Hepatocyte (in vitro differentiated cells): ENCODE results near the gene FRRS1L. TPM values are rescaled to one million over a fixed set of nuclear protein-coding genes. Genes with fewer than 3 reads are reported as not detected.

Experiments
- DNase-seq: peaks from one replicate; pipeline ENCODE4 v3.0.0-alpha.2; 2016; ENCODE audit warnings: low spot score
- H2AFZ ChIP-seq: fragments of 200-600 bp; sonication (generic); 2 replicates; pipeline ENCODE4 v1.6.0; 2016; ENCODE audit warnings: antibody characterized with exemption, mild to moderate bottlenecking
- H3K27ac ChIP-seq: fragments of 200-600 bp; sonication (generic); 2 replicates; pipeline ENCODE4 v1.5.1; 2016; ENCODE audit warnings: mild to moderate bottlenecking
- H3K27me3 ChIP-seq: fragments of 200-600 bp; sonication (generic); 2 replicates; pipeline ENCODE4 v1.6.1; 2016
- H3K36me3 ChIP-seq: fragments of 200-600 bp; sonication (generic); replicated peaks from 2 replicates; pipeline ENCODE4 v1.5.1; 2016; ENCODE audit warnings: low read depth; ENCODE audit not compliant: insufficient read depth
- H3K4me1 ChIP-seq: fragments of 200-600 bp; sonication (generic); 2 replicates; pipeline ENCODE4 v1.5.1; 2016; ENCODE audit warnings: mild to moderate bottlenecking, moderate library complexity; ENCODE audit not compliant: insufficient read depth
- H3K4me2 ChIP-seq: fragments of 200-600 bp; sonication (generic); 2 replicates; pipeline ENCODE4 v1.6.0; 2016
- H3K4me3 ChIP-seq: fragments of 200-600 bp; sonication (generic); 2 replicates; pipeline ENCODE4 v1.5.1; 2016; ENCODE audit warnings: mild to moderate bottlenecking
- H3K79me2 ChIP-seq: fragments of 200-600 bp; sonication (generic); 2 replicates; pipeline ENCODE4 v1.6.0; 2017; ENCODE audit warnings: mild to moderate bottlenecking
- H3K9me2 ChIP-seq: fragments of 200-600 bp; sonication (generic); replicated peaks from 2 replicates; pipeline ENCODE4 v1.6.0; 2017; ENCODE audit warnings: mild to moderate bottlenecking; ENCODE audit not compliant: insufficient read depth
- H3K9me3 ChIP-seq: fragments of 200-600 bp; sonication (generic); 2 replicates; pipeline ENCODE4 v1.5.1; 2016; ENCODE audit warnings: low read depth, mild to moderate bottlenecking
- H4K20me1 ChIP-seq: fragments of 200-600 bp; sonication (generic); 2 replicates; pipeline ENCODE4 v1.6.0; 2016; ENCODE audit warnings: mild to moderate bottlenecking; ENCODE audit not compliant: insufficient read depth, poor library complexity, severe bottlenecking
- EZH2 ChIP-seq: fragments of 200-600 bp; sonication (generic); IDR thresholded peaks from 2 replicates; pipeline ENCODE4 v1.6.1; 2016; ENCODE audit warnings: antibody characterized with exemption, mild to moderate bottlenecking, borderline replicate concordance
- EZH2phosphoT487 ChIP-seq: fragments of 200-600 bp; sonication (generic); IDR thresholded peaks from one replicate; pipeline ENCODE4 v1.6.1; 2018; ENCODE audit warnings: antibody characterized with exemption, mild to moderate bottlenecking, low read depth, moderate library complexity; ENCODE audit not compliant: unreplicated experiment, severe bottlenecking
- WGBS: methylation state at CpG from one replicate; pipeline ENCODE4 v1.1.6; 2016; ENCODE audit warnings: low lambda C conversion rate; ENCODE audit errors: missing lambda C conversion rate; 5-methylcytosine and 5-hydroxymethylcytosine counted together
- polyA plus RNA-seq: library from polyadenylated mRNA; unstranded; fragments of >200 nt; fragmentation: Nextera tagmentation; extraction: Ambion mirVana; gene quantifications from 2 replicates; pipeline ENCODE4 v1.2.1, GENCODE V29; 2016
- total RNA-seq: library from RNA; depleted of rRNA; stranded (reverse); fragments of >200 nt; gene quantifications from 2 replicates; pipeline ENCODE4 v1.2.3, GENCODE V29; 2014
- TF ChIP-seq, protein P1 (sequence below): fragments of 200-600 bp; sonication (generic); IDR thresholded peaks from 2 replicates; pipeline ENCODE4 v1.5.1; 2016; ENCODE audit warnings: antibody characterized with exemption, mild to moderate bottlenecking; ENCODE audit not compliant: poor library complexity

The FRRS1L gene
- total and polyA plus RNA-seq, 2 experiments from 2014 or later, result 2.6 to 4.4 TPM

DNA sequence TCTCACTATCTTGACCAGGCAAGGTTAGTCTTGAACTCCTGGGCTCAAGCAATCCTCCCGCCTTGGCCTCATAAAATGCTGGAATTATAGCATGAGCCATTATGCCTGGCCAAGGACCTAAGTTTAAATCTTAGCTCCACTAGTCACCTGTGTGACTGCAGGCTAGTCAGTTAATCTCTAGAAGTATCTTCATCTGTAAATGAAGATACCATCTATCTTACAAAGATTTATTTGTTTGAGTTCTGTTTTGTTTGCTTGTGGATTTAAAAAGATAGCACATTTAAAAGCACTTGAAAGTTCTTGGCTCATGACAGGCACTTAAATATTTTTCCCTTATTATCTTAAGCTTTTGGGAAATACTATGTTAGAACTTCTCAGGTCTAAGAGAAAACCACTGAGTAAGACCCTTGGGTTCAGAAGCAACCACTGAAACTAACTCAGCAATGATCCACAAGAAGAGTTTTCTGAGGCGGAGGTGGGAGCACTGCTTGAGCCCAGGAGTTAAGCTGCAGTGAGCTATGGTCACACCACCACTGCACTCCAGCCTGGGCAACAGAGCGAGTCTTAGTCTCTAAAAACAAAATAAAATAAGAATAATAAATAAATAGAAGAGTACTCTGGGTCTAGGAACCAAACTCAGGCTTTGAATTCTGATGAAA is 66.4 kb downstream of the FRRS1L start:
- no peaks in the 10 kb centered on the region for H3K9me2 ChIP-seq
- no peak overlapping the region for H2AFZ ChIP-seq
- H3K27ac ChIP-seq, result no peak overlapping the region
- H3K4me3 ChIP-seq, result no peak overlapping the region
- WGBS, result 96% methylated on average over 3 of the region's 3 CpGs
- no peaks in the 10 kb centered on the region for H3K27me3 ChIP-seq
- H3K9me3 ChIP-seq, result no peaks in the 10 kb centered on the region
- H4K20me1 ChIP-seq, result peaks cover 63% of the 10 kb centered on the region
- TF ChIP-seq EZH2phosphoT487 (no peak), EZH2 (no peak)
- TF ChIP-seq, protein P1, sequence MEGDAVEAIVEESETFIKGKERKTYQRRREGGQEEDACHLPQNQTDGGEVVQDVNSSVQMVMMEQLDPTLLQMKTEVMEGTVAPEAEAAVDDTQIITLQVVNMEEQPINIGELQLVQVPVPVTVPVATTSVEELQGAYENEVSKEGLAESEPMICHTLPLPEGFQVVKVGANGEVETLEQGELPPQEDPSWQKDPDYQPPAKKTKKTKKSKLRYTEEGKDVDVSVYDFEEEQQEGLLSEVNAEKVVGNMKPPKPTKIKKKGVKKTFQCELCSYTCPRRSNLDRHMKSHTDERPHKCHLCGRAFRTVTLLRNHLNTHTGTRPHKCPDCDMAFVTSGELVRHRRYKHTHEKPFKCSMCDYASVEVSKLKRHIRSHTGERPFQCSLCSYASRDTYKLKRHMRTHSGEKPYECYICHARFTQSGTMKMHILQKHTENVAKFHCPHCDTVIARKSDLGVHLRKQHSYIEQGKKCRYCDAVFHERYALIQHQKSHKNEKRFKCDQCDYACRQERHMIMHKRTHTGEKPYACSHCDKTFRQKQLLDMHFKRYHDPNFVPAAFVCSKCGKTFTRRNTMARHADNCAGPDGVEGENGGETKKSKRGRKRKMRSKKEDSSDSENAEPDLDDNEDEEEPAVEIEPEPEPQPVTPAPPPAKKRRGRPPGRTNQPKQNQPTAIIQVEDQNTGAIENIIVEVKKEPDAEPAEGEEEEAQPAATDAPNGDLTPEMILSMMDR, result no peak
- peaks cover 32% of the 10 kb centered on the region for H3K4me1 ChIP-seq
- peaks cover 100% of the 10 kb centered on the region for H3K79me2 ChIP-seq
- H3K36me3 ChIP-seq, result no peaks in the 10 kb centered on the region
- H3K4me2 ChIP-seq, result no peak overlapping the region
- DNase-seq, result no peak

DNA sequence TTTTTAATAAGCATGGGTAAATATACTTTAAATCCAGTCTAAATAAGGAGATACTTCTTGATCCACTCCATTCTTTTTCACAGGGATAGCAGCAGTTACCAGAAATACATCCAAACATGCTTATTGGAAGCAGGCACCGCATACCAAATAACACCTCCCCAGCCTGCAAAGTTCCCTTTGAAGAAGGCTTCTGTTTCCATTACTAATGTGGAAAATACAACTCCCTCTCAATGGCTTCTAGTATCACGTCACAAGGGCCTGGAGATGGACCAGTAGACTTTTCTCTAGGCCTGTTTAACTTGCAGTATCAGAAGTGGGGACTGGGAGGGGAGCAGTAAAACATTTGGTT is 68.1 kb downstream of the FRRS1L start:
- DNase-seq, result peak; percentile 28
- Histone ChIP-seq H3K36me3 (no peaks in the 10 kb centered on the region), H3K4me1 (peaks cover 36% of the 10 kb centered on the region), H3K9me2 (no peaks in the 10 kb centered on the region), H2AFZ (no peak overlapping the region), H3K9me3 (no peaks in the 10 kb centered on the region), H3K4me2 (peak overlapping the region; percentile 7), H3K4me3 (no peak overlapping the region), H3K27me3 (no peaks in the 10 kb centered on the region), H3K27ac (peak overlapping the region; percentile 49), H3K79me2 (peaks cover 100% of the 10 kb centered on the region), H4K20me1 (peaks cover 71% of the 10 kb centered on the region)
- WGBS, result 53% methylated on average over 2 of the region's 2 CpGs
- no peak for TF ChIP-seq EZH2phosphoT487
- TF ChIP-seq, protein P1, result no peak
- TF ChIP-seq EZH2, result no peak

DNA sequence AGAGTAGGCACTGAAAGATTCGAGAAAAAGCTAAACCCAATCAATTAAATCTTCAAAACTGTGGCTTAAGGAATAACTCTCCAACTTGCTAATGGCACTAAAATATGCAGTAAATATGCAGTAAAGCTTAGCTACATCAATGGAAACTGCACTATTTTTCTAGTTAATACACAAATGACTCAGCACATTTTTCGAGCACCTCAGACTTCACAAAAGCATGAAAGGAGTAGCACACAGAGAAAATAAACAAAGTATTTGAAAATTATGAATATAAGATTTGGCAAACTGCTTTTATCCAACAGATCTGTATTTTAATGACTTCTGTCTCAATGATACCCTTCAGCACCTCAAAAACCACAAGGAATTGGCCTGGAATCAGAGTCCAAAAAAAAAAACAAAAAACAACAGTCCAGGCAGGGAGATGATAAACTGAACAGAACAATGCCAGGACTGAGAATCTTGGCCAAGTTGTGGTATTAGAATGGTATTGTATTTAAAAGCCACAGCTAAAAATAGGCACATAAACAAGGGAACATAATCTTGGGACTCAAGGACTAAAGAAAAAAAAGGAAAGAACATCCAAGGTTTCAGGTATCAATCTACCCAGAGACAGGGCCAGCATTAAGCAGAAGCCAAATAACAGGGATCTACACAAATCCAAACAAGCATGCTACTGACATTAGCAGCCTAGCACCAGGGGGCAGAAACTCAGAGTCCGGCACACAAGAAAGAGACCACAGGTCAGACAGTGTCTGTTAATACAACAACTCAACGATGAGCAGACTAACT is 68.7 kb downstream of the FRRS1L start:
- H2AFZ ChIP-seq, result no peak overlapping the region
- H3K9me2 ChIP-seq, result no peaks in the 10 kb centered on the region
- H3K27me3 ChIP-seq, result no peaks in the 10 kb centered on the region
- peak overlapping the region; percentile 49 for H3K27ac ChIP-seq
- DNase-seq, result peak; percentile 40
- H3K79me2 ChIP-seq, result peaks cover 100% of the 10 kb centered on the region
- no peaks in the 10 kb centered on the region for H3K9me3 ChIP-seq
- no peak overlapping the region for H3K4me3 ChIP-seq
- H3K4me1 ChIP-seq, result peaks cover 36% of the 10 kb centered on the region
- H3K4me2 ChIP-seq, result peak overlapping the region; percentile 7
- H3K36me3 ChIP-seq, result no peaks in the 10 kb centered on the region
- WGBS, result 34% methylated on average over 4 of the region's 4 CpGs
- peaks cover 72% of the 10 kb centered on the region for H4K20me1 ChIP-seq
- no peak for TF ChIP-seq EZH2phosphoT487
- TF ChIP-seq, protein P1, result peak; percentile 36
